ENCODE measurements around the gene ZXDC.

DNA sequence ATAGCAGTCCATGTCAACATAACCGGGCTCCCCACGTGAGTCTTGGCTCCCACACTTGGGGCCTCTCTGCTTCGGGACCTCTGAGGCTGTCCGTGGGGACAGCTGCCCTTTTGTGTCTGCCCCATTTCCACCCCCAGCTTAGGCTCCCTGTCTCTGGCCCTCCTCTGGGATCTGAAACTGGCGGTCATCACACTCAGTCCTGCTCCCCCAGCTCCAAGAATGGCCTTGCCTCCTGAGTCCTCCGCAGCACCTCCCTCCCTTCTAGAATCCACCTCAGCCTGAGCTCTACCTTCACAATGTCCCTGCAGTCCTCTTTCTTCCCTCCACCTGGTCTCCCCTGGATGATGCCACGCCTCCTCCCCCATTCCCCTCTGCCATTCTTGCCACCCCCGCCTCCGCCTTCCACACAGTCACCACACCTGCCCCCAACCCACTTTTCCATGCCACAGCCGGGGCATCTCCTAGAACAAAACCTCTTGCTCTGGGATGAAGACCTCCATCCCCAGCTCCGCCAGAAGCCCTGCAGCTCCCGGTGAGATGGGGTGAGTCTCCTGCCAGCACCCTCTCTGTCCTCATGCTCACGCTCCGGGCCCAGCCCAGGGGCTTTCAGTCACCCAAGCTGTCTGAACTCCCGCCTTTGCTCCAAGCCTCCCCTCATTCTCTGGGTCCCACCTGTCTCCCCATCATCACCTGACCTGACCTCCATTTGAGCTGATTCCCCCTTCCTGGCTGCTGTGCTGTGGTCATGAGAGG is 7.0 kb upstream of the ZXDC start:
- TF ChIP-seq, protein P1, sequence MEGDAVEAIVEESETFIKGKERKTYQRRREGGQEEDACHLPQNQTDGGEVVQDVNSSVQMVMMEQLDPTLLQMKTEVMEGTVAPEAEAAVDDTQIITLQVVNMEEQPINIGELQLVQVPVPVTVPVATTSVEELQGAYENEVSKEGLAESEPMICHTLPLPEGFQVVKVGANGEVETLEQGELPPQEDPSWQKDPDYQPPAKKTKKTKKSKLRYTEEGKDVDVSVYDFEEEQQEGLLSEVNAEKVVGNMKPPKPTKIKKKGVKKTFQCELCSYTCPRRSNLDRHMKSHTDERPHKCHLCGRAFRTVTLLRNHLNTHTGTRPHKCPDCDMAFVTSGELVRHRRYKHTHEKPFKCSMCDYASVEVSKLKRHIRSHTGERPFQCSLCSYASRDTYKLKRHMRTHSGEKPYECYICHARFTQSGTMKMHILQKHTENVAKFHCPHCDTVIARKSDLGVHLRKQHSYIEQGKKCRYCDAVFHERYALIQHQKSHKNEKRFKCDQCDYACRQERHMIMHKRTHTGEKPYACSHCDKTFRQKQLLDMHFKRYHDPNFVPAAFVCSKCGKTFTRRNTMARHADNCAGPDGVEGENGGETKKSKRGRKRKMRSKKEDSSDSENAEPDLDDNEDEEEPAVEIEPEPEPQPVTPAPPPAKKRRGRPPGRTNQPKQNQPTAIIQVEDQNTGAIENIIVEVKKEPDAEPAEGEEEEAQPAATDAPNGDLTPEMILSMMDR (optimal IDR thresholded peaks at IDR 0.05 in 1 of 3, IDR thresholded peaks at IDR 0.05 in 1 of 3, conservative IDR thresholded peaks at IDR 0.05 in 1 of 3; ENCODE audit: extremely low read depth in 1 of 3, insufficient read depth in 2 of 3, low read length in 3 of 3): no peak
- no peak for TF ChIP-seq EZH2 (IDR thresholded peaks at IDR 0.05; ENCODE audit: low read length)

Data from keratinocyte (primary cell).